ENCODE measurements around the gene CREB5.

Gene CREB5

GRCh38 chr7:28554802-28555471 lies 142.6 kb downstream of the CREB5 start:
- no peak for DNase-seq

GRCh38 chr7:28556025-28556424 lies 143.7 kb downstream of the CREB5 start:
- no peak for DNase-seq

- DNase-seq: no peak
Measured at GRCh38 chr7:28556671-28557070, 144.4 kb downstream of the CREB5 start.

- DNase-seq: no peak
Measured at GRCh38 chr7:28558236-28558635, 145.9 kb downstream of the CREB5 start.

GRCh38 chr7:28560767-28561166 lies 148.4 kb downstream of the CREB5 start:
- no peak for DNase-seq

- DNase-seq: no peak
Measured at GRCh38 chr7:28564033-28564432, 151.7 kb downstream of the CREB5 start.

GRCh38 chr7:28564755-28565374 lies 152.5 kb downstream of the CREB5 start:
- no peak for DNase-seq

GRCh38 chr7:28565980-28566379 lies 153.7 kb downstream of the CREB5 start:
- DNase-seq: no peak

- DNase-seq: no peak
Measured at GRCh38 chr7:28570113-28570969, 158.0 kb downstream of the CREB5 start.

GRCh38 chr7:28570970-28571288 lies 158.6 kb downstream of the CREB5 start:
- no peak for DNase-seq

- no peak for DNase-seq
Measured at GRCh38 chr7:28571405-28571804, 159.1 kb downstream of the CREB5 start.

- DNase-seq: no peak
Measured at GRCh38 chr7:28572321-28573058, 160.2 kb downstream of the CREB5 start.

- DNase-seq: no peak
Measured at GRCh38 chr7:28573059-28573553, 160.8 kb downstream of the CREB5 start.

- DNase-seq: no peak
Measured at GRCh38 chr7:28573651-28574301, 161.5 kb downstream of the CREB5 start.

- DNase-seq: no peak
Measured at GRCh38 chr7:28575241-28575643, 162.9 kb downstream of the CREB5 start.

- no peak for DNase-seq
Measured at GRCh38 chr7:28576656-28577055, 164.3 kb downstream of the CREB5 start.

- no peak for DNase-seq
Measured at GRCh38 chr7:28579571-28579970, 167.3 kb downstream of the CREB5 start.

- no peak for DNase-seq
Measured at GRCh38 chr7:28580665-28581064, 168.3 kb downstream of the CREB5 start.

- no peak for DNase-seq
Measured at GRCh38 chr7:28581351-28581750, 169.0 kb downstream of the CREB5 start.

- no peak for DNase-seq
Measured at GRCh38 chr7:28582226-28582625, 169.9 kb downstream of the CREB5 start.

GRCh38 chr7:28584235-28584634 lies 171.9 kb downstream of the CREB5 start:
- DNase-seq: no peak

GRCh38 chr7:28586736-28587135 lies 174.4 kb downstream of the CREB5 start:
- no peak for DNase-seq

- DNase-seq: no peak
Measured at GRCh38 chr7:28587211-28587610, 174.9 kb downstream of the CREB5 start.

Data from KG1 (cell line).